Superior temporal gyrus (tissue), 1 donor: Measurements from ENCODE around the gene NFATC4.
"Not testable (repeated sequence)": the region's sequence is repeated elsewhere in the genome, so short reads cannot be mapped to it uniquely, and the experiment has no call there.

Experiments used
- DNase-seq: peaks from one replicate; pipeline ENCODE4 v3.0.0-alpha.2; 2016; ENCODE audit errors: extremely low spot score

Gene NFATC4

DNA sequence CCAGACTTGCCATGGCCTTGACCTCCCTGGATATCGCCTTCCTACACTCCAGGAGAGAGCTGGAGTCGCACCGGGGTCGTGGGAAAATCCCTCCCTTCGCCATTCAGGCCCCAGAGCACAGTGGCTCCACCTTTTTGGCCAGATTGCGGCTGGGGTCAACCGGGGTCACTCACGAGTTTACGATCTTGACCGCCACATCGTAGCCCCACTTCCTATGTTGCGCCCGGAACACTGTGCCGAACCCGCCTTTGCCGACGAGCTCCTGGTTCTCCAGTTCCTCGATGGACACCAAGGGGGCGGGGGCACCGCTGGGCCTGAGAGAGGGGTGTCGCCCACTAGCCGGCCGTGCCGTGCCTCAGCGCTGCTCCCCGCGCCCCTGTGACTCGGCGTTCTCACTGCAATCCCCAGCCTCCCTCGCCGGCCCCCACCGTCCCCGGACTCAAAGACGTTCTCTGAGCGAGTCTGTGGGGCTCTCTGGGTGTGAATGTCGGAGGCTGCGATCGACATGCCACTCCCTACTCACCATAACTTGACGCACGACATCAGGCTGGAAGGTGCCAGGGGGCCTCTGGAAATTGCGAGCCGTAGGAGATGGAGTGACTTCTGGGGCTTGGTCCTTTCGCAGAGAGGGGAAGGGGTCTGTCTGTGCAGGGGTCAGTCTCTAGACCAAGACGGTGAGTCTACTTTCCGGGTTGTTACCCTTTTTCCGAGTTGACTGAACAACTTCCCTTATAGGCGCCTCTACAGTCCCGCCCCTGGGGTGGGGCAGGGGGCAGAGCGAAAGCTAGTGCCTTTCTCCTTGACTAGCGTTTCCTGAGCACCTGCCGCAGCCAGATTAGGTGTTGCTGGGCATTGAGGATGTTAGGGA is 28.5 kb upstream of the NFATC4 start, which contains the start of gene RIPK3:
Gene RIPK3 (minus strand): TSS at position 708 of the 868 bp plus-strand sequence. CDS start 165 bp downstream, at position 543.
- no peak for DNase-seq

DNA sequence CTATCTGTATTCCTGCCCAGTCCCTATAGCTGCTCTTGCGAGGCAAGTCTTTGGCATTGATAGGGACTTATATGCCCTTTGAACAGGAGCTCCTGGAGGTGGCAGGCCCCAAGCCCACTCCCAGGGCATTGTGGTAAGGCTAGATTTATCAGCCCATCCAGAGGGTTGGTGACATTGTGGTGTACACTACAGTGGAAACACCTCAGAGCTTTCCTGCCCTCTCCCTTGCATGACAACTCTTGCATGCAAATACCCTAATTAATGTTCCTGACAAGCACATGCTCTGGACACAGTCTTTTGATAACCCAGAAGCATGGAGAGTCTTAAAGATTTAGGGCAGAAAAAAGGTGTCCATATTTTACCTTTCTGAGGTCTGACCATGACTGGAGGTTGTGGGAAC is 27.4 kb upstream of the NFATC4 start:
- DNase-seq, result no peak

DNA sequence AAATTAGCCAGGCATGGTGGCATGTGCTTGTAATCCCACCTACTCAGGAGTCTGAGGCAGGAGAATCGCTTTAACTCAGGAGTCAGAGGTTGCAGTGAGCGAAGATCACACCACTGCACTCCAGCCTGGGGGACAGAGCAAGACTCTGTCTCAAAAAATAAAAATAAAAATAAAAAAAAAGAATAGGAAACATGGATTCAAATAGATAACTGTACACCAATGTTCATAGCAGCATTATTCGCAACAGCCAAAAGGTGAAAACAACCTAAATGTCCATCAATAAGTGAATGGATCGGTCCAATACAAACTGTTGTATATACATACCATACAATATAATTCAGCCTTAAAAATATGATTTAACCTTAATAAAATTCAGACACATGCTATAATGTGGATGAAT is 25.1 kb upstream of the NFATC4 start:
- DNase-seq, result no peak

DNA sequence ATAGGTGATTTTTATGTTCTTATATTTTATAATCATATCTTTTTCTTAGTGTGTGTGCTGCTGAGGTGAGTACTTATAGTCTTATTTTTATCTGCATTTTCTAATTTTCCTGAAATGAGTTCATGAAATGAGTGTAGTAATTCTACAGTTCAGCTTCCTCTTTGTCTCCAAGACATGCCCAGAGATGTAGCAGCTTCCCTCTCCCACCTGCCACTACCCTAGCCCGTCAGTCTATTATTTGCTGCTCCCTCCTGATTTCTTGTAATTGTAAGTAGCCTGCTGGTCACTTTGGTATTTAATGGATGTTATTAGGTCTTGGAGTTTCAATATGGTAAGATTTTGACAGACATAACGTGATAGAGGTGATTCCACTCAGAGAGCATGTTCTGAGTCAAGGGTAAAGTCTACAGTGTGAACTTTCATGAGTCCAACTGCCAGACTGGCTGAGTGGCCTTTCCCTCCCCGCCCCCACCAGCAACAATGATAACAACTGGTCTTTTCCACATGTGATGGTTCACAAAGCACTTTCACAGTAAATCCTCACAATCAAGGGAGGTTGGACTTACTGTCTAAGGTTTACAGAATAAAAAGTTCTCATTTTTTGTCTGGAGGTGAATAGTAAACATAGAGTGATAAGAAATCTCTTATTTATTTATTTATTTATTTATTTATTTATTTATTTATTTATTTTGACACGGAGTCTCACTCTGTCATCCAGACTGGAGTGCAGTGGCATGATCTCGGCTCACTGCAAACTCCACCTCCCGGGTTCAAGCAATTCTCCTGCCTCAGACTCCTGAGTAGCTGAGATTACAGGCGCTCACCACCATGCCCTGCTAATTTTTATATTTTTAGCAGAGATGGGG is 24.0 kb upstream of the NFATC4 start:
- DNase-seq, result no peak

DNA sequence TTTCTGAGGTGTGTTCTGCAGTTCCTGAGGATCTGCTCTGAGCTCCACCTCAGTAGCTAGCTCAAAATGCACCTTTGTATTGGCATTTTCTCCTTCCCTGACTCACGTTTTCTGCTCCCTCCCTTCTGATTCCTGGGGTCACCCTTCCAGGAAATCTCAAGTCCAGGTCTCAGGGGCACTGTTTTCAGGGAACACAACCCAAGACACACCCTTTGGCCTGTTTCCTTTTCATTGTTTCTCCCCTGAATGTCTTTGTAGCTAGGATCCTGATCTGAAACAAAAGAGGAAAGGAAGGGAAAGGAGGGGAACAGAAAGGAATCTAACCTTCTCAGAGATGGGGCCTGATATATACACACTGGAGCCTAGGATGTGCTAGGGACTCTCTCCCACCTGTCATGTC is 20.9 kb upstream of the NFATC4 start:
- DNase-seq, result no peak

DNA sequence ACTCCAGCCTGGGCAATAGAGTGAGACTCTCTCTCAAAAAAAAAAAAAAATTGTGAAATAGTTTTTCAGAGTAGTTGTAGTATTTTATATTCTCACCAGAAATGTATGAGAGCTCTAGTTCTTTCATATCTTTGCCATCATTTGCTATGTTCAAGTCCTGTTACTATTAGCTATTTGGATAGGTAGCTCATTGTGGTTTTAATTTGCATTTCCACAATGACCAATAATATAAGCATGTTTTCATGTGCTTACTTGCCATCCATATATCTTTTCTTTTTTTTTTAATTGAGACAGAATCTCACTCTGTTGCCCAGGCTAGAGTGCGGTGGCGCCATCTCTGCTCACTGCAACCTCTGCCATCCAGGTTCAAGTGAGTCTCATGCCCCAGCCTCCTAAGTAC is 19.8 kb upstream of the NFATC4 start:
- no peak for DNase-seq

DNA sequence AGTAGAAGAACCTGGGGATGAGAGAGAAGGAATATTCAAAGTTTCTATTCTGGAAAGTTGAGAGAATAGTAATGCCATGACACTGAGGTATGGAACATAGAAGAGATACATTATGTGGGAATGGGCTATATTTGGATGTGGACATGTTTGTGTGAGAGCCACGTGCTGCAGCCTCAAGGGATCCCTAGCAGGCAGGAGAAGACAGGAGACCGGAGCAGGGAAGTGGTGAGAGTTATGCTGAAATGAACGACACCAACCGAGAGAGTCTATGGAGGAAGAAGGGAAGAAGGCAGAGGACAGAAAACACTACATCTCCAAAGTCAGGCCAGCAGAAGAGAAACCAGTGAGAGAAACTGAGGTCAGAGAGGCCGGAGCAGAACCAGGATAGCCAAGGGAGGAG is 18.2 kb upstream of the NFATC4 start:
- no peak for DNase-seq

DNA sequence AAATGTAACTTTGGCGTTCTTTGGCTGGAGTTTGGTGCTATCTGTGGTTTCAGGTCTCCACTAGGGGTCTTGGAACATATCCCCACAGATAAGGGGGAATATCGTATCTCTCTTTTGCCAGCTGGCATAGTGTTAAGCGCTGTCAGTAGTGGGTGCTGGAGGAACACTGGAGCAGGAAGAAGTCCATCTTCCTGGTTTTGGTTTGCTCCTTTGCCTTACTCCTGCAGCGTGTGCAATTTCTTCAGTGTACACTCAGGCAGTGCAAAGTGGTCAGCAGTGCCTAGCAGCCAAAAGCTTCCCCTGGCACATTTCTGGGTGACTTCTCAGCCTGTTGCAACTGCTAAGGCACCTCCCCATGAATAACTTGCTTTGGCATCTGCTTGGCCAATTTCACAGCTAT is 16.5 kb upstream of the NFATC4 start:
- no peak for DNase-seq

DNA sequence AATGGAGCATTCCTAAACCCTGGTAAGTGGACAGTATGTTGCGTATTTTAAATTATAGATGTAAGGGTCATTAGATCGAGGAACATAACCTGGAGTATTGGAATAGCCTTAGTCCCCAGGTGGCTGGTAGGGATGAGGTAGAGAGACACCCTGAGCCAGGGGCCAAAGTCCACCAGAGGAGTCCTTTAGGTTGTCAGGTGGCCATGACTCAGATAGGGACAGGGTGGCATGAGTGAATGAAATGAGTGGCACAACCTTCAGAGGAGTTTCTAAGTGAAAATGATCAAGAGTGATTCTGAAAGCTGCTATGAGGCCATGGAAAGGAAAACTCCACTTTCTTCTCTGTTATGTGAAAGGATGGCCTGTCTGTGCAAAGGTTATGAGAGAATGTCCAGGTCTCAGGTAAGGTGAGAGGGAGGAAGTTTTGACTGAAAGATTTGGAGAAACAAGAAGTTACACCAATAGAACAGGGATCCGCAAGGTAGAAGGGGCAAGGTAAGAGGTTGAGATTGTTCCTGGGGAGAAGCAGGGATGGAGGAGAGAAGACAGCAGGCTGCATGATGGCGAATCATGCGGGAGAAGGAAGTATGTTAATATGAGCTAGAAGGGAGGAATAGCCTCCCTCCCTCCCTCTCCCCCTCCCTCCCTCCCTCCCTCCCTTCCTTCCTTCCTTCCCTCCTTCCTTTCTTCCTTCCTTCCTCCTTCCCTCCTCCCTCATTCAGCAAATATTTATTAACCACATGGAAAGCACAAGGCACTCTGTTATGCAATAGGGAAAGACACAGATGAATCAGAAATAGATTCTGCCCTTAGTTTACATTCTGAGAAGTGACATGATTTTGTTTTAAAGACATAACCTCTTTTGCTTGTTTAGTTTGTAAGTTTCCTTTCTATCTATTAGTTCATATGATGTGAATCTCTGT is 14.2 kb upstream of the NFATC4 start:
- DNase-seq, result no peak

DNA sequence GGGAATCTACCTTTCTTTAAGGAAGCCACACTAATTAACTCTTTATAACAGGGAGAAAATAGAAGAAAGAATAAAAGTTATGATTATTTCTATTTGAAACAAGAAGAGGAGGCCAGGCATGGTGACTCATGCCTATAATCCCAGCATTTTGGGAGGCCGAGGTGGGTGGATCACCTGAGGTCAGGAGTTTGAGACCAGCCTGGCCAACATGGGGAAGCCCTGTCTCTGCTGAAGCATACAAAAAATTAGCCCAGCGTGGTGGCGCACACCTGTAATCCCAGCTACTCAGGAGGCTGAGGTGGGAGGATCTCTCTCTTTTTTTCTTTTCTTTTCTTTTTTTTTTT is 13.5 kb upstream of the NFATC4 start:
- DNase-seq, result not testable (repeated sequence)

DNA sequence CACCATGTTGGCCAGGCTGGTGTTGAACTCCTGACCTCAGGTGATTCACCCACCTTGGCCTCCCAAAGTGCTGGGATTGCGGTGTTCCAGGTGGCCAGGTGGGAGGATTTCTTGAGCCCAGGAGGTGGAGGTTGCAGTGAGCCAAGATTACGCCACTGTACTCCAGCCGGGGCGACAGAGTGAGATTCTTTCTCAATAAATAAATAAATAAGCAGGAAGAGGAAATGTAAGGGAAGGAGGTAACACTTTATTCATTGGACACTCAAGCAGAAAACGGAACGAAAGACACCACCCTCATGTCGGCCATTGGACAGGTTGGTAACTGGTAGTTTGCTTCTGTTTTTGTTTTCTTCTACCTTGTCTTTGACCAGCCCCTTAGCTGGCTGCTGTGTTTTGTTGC is 13.0 kb upstream of the NFATC4 start:
- no peak for DNase-seq

DNA sequence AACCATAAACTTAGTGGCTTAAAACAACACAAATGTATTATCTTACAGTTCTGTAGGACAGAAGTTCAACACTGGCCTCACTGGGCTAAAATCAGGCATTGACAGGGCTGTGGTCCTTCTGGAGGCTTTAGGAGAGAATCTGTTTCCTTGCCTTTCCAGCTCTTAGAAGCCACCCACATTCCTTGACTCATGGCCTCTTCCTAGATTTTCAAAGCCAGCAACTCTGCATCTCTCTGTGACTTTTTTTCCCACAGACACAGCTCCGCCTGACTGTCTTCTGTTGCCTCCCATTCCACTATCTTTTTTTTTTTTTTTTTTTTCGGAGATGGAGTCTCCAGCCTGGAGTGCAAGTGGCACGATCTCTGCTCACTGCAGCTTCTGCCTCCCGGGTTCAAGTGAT is 11.8 kb upstream of the NFATC4 start:
- DNase-seq, result no peak

DNA sequence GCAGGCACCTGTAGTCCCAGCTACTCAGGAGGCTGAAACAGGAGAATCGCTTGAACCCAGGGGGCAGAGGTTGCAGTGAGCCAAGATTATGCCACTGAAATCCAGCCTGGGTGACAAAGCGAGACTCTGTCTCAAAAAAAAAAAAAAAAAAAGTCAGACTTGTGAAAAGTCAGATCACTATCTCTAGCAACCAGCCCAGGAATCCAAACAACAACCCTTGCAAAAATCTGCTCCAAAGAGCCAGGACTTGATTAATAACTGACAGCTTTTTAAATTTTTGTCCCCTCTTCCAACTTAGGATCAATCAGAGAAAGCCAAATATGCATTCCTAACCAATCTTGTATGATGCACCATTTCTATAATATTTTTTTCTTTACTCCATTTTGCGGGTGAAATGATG is 7.7 kb upstream of the NFATC4 start:
- DNase-seq, result no peak

DNA sequence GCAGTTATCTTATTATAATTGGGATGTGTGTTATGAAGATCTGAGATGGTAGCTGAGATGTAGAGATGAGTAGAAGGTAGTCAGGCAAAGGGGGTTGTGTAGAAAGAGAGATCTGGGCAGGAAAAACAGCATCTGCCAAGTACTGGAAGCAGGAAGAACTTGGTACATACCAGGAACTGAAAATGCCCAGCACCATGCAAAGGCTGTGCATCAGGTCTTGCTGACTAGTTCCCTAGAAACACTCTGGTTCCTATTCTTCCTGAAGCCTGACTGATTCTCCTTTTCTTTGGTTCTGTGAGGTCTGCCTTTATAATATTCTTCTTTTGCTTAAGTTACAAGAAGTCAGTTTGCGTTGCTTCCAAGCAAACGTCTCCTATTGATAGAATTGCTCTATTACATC is 6.7 kb upstream of the NFATC4 start:
- DNase-seq, result no peak

DNA sequence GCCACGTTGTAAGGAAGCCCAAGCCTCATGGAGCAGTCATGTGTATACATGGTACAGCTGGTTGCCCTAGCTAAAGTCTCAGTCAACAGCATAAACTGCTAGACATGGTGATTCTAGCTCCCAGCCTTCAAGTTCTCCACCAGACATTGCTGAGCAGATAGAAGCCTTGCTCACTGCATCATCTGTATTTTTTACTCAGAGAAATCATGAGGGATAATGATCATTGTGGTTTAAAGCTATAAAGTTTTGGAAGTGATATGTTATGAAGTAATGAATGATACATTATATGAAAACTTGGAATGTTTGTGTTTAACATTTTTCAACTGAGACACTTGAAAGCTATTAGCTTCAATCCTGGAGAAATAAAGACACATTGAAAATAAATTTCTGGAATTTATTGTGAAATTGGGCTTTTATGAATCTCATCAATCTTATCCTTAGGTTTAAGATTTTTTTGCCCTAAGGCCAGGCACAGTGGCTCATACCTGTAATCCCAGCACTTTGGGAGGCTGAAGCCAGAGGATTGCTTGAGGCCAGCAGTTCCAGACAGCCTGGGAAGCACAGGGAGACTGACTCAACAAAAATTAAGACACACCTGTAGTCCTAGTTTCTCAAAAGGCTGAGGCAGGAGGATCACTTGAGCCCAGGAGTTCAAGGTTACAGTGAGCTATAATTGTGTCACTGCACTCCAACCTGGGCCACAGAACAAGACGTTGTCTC is 5.6 kb upstream of the NFATC4 start:
- DNase-seq, result no peak

DNA sequence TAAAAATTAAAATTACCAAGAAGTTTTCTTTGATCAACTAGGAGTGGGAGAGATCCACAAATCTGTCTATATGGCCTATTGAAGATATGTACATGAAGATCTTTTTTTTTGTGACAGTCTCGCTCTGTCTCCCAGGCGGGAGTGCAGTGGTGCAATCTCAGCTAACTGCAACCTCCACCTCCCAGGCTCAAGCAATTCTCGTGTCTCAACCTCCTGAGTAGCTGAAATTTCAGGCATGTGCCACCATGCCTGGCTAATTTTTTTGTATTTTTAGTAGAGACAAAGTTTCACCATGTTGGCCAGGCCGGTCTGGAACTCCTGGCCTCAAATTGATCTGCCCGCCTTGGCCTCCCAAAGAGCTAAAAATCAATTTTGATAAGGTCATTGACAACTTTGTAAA is 4.6 kb upstream of the NFATC4 start:
- DNase-seq, result no peak

DNA sequence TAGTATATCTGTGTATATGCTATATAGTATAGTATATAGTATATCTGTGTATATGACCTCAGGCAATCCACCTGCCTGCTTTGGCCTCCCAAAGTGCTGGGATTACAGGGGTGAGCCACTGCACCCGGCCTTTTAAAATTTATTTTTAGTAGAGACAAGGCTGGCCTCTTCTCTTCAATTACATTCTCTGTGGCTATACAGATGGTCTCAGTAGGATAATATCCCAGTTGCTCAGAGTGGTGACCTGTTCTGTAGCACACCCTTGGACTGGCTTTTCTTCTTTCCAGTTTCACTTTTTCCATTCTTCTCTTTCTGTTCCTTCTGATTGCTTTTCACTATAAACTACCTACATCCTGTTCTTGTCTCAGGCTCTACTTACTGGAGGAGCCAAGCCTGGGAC is 3.1 kb upstream of the NFATC4 start:
- no peak for DNase-seq

DNA sequence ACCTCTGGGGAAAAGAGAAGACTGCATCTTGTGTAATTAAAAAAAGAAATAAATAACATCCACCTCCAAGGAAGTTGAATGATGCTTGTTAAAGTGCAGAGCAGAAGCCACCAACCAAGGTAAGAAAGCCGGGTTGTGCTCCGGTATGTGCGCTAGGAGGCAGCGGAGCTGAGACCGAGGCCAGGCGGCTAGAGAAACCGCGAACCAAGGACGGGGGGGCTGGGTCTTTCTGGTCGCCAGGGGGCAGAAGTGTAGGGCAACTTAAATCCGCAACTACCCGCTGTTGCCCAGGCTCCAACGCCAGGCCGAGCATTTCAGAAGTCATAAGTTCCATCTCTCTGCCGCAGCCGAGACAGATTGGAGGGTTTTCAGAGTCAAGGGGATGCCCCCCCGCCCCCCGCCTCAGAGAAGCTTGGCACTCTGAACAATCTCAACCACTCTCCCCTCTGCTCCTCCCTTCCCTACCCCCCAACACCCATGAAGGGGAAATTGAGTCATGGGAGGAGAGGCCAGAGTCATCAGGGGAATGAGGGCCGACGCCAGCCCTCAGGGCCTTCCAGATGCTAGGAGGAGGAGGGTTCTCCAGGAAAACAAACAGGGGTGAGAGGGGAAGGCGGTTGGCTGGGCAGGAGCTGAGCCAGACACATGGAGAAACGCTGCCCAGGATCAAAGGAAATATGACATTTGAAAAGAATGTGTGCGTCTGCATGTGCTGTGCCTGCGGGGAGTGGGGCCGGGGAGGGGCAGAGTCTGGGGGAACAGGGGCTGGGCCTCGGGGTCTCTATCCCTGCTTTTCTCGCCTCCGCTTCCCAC is 2.2 kb upstream of the NFATC4 start:
- no peak for DNase-seq

DNA sequence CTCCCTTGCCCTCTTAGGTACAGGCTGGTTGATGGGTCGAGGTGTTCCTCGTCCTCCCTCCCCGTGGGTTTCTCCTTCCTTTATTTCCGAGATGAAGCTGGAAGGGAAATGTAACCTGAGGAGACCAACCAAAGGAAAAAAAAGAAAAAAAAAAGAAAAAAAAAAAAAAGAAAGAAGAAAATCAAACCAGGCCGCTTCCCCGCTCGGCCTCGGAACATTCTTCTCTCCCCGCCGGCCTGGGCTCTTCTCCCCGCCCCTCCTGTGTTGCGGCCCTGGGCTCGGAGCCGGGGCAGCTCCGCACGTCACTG is 1.6 kb upstream of the NFATC4 start:
- DNase-seq, result no peak

DNA sequence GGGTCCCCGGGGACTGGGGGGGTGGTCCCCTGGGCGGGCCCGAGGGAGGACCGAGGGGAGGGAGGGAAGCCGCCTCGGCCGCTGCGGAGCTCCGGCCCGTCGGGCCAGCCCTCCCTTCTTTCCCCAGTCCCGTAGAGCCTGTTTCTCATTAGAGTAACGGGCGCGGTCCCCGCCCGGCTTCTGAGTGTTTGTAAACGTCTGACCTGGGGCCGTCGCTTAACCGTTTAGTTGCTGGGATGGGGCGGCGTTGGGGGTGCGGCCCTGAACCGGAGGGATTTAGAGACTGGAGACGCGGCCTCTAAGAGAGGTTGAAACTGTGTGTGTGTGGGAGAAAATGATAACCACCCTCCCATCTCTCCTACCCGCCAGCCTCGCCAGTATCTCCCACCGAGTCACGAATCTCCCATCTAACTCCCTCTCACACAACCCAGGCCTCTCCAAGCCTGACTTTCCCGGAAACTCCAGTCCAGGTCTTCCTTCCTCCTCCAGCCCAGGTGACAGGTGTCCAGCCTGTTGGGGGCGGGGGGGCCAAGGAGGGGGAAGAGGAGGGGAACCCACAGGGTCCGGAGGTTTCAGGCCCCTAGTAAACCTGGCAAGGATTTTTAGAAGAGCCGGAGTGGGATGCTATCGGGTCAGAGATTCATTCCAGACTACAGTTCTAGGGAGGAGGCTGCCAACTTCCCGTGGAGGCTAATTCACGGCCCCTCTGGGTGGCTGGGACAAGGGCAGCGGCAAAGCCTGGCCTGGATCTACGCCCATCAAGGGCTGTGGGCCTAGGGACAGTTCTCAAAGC is 1.1 kb upstream of the NFATC4 start:
- DNase-seq, result no peak
